Endothelial cell of umbilical vein (primary cell): ENCODE measurements around the gene BNC1. TPM values are rescaled to one million over a fixed set of nuclear protein-coding genes. Genes with fewer than 3 reads are reported as not detected.

Experiments
- BruUV-seq: library from RNA; stranded (reverse); fragments of 400-500 nt; replicated peaks from 2 replicates; lab custom pipeline; 2021; lab: Mats Ljungman, UMichigan
- CTCF ChIA-PET: fragments of 300-600, 350-600 bp; sonication (Branson Sonifier 250); formaldehyde crosslinking; loops from one replicate; lab custom pipeline; 2021; ENCODE audit warnings: antibody characterized with exemption, inconsistent platforms; lab: Charles Lee
- POLR2A ChIA-PET: fragments of 300-600, 350-600 bp; sonication (Branson Sonifier 250); formaldehyde crosslinking; loops from one replicate; lab custom pipeline; 2021; ENCODE audit warnings: antibody characterized with exemption, inconsistent platforms; lab: Charles Lee
- DNase-seq: peaks from one replicate; pipeline ENCODE4 v3.0.0-alpha.2; 2011; ENCODE audit warnings: low read depth, low spot score
- FAIRE-seq: peaks from 2 replicates; lab custom pipeline; 2011; peaks lifted over from hg19 to GRCh38; lab: Jason Lieb, UNC
- H2AFZ ChIP-seq: 2 replicates; pipeline ENCODE4 v1.6.0; 2012; ENCODE audit warnings: low read depth, low read length, control low read depth, inconsistent platforms
- H3K27ac ChIP-seq: 2 replicates; pipeline ENCODE4 v1.5.1; 2011; ENCODE audit warnings: low read depth, mild to moderate bottlenecking, control low read depth, low read length, moderate library complexity; ENCODE audit not compliant: insufficient read depth
- H3K27me3 ChIP-seq, 2 experiments: 2 replicates each; pipeline versions ENCODE4 v1.6.0 to v1.6.1; 2011; ENCODE audit warnings: low read length in 2 of 2, mixed read lengths in 1 of 2; ENCODE audit not compliant: control insufficient read depth in 2 of 2, insufficient read depth in 2 of 2
- H3K36me3 ChIP-seq, 2 experiments: 2 replicates in 1 of 2; 3 replicates in 1 of 2; pipeline ENCODE4 v1.5.1; 2011; ENCODE audit warnings: low read length in 2 of 2, mild to moderate bottlenecking in 1 of 2, moderate library complexity in 1 of 2; ENCODE audit not compliant: control insufficient read depth in 2 of 2, insufficient read depth in 2 of 2; ENCODE audit errors: extremely low read depth in 1 of 2
- H3K4me1 ChIP-seq: 3 replicates; pipeline ENCODE4 v1.5.1; 2011; ENCODE audit warnings: mild to moderate bottlenecking, low read length; ENCODE audit not compliant: control insufficient read depth, insufficient read depth; ENCODE audit errors: extremely low read depth
- H3K4me2 ChIP-seq: 2 replicates; pipeline ENCODE4 v1.6.1; 2011; ENCODE audit warnings: low read length, control low read depth, mixed read lengths; ENCODE audit not compliant: insufficient read depth
- H3K4me3 ChIP-seq, 3 experiments: fragments of 200-600 bp in 1 of 3; sonication (generic), shearing (Covaris generic) in 1 of 3; replicated peaks in 1 of 3; 2 replicates each; pipeline ENCODE4 v1.5.1; 2011 to 2016; ENCODE audit warnings: control low read depth in 3 of 3, low read length in 3 of 3, mild to moderate bottlenecking in 2 of 3, inconsistent platforms in 1 of 3, low read depth in 1 of 3, moderate library complexity in 1 of 3; ENCODE audit not compliant: insufficient read depth in 1 of 3
- H3K79me2 ChIP-seq: 2 replicates; pipeline ENCODE4 v1.6.0; 2012; ENCODE audit warnings: low read length, inconsistent platforms; ENCODE audit not compliant: control insufficient read depth, insufficient read depth
- H3K9ac ChIP-seq: replicated peaks from 2 replicates; pipeline ENCODE3; 2011; ENCODE audit warnings: low read length, control low read depth; ENCODE audit not compliant: insufficient read depth; ENCODE audit errors: extremely low read depth
- H3K9me1 ChIP-seq: replicated peaks from 3 replicates; pipeline ENCODE4 v1.6.0; 2011; ENCODE audit warnings: mild to moderate bottlenecking, low read length; ENCODE audit not compliant: control insufficient read depth, insufficient read depth; ENCODE audit errors: extremely low read depth
- H3K9me3 ChIP-seq: replicated peaks from 2 replicates; pipeline ENCODE4 v1.5.1; 2012; ENCODE audit warnings: low read length, inconsistent platforms; ENCODE audit not compliant: control insufficient read depth, insufficient read depth
- H4K20me1 ChIP-seq: replicated peaks from 2 replicates; pipeline ENCODE3; 2011; ENCODE audit warnings: mild to moderate bottlenecking, low read length; ENCODE audit not compliant: control insufficient read depth, insufficient read depth; ENCODE audit errors: extremely low read depth
- CTCF ChIP-seq, 2 donors: IDR thresholded peaks; 1 replicate in 1 of 2; 2 replicates in 1 of 2; pipeline ENCODE4 v1.5.1; 2011; ENCODE audit warnings: low read length in 2 of 2, mild to moderate bottlenecking in 2 of 2, moderate library complexity in 2 of 2, control low read depth in 1 of 2, inconsistent platforms in 1 of 2, low read depth in 1 of 2; ENCODE audit not compliant: insufficient read depth in 1 of 2; ENCODE audit errors: extremely low read depth in 1 of 2
- EZH2 ChIP-seq: IDR thresholded peaks from 2 replicates; pipeline ENCODE4 v1.6.1; 2012; ENCODE audit warnings: borderline replicate concordance, low read depth, mild to moderate bottlenecking, moderate library complexity, low read length, inconsistent platforms; ENCODE audit not compliant: severe bottlenecking
- FOS ChIP-seq: IDR thresholded peaks from 2 replicates; pipeline ENCODE4 v1.6.1; 2011; ENCODE audit warnings: mild to moderate bottlenecking, low read length, moderate library complexity, borderline replicate concordance; ENCODE audit not compliant: insufficient read depth
- GATA2 ChIP-seq: IDR thresholded peaks from 2 replicates; pipeline ENCODE4 v1.7.0; 2011; ENCODE audit warnings: low read depth, mild to moderate bottlenecking, moderate library complexity, mixed read lengths, low read length; ENCODE audit not compliant: insufficient read length, insufficient read depth
- JUN ChIP-seq: IDR thresholded peaks from 2 replicates; pipeline ENCODE4 v1.6.1; 2011; ENCODE audit warnings: borderline replicate concordance, low read depth; ENCODE audit not compliant: insufficient read length, insufficient read depth
- MAX ChIP-seq: IDR thresholded peaks from 2 replicates; pipeline ENCODE4 v1.6.1; 2011; ENCODE audit not compliant: insufficient read depth, insufficient read length
- MYC ChIP-seq: IDR thresholded peaks from one replicate; pipeline ENCODE4 v1.6.1; 2011; ENCODE audit warnings: mild to moderate bottlenecking, low read depth, low read length
- POLR2A ChIP-seq: IDR thresholded peaks from 2 replicates; pipeline ENCODE4 v1.6.1; 2012; ENCODE audit warnings: low read depth, mild to moderate bottlenecking, control low read depth, low read length
- POLR2AphosphoS5 ChIP-seq: IDR thresholded peaks from 2 replicates; pipeline ENCODE4 v1.6.1; 2012; ENCODE audit warnings: low read depth, mild to moderate bottlenecking, control low read depth, low read length, moderate library complexity; ENCODE audit not compliant: insufficient read depth
- dilution Hi-C: fragments of 300-500 bp; cut with MboI; formaldehyde crosslinking; loops from one replicate; pipeline ENCODE4 v1.15.0; 2019; ENCODE audit warnings: low sequenced_read_pairs; ENCODE audit not compliant: extremely low pct_ligation_motif_present
- intact Hi-C: fragments of 100-400 bp; cut with micrococcal nuclease; formaldehyde crosslinking; loops from one replicate; pipeline ENCODE4 v1.10.0; 2022
- polyA plus RNA-seq, 4 experiments: library from polyadenylated mRNA; depleted of rRNA in 3 of 4; stranded (reverse) in 3 of 4; unstranded in 1 of 4; fragments of >200 nt; gene quantifications; 2 replicates each; pipeline versions ENCODE4 v1.2.1 to v1.2.3, GENCODE V29; 2011 to 2012; ENCODE audit warnings: missing spikeins in 1 of 4
- total RNA-seq: library from RNA; stranded (reverse); gene quantifications from 2 replicates; pipeline ENCODE4 v1.2.3, GENCODE V29; 2021

The BNC1 gene
- total and polyA plus RNA-seq, 2 donors (not counting 3 experiments of a cell fraction or from before 2014, with no cell fraction given), result 3.4 to 3.9 TPM

GRCh38 chr15:83206526-83207008 lies 77.9 kb downstream of the BNC1 start:
- CTCF ChIA-PET, result interaction anchor here (0.8 to 2.6 kb wide), 9 partner anchors 9 to 195 kb away, joined by 3 to 14 read pairs (median 3); partner anchors contain the start of gene C15orf40
- Histone ChIP-seq H3K79me2 (peaks cover 56% of the 10 kb centered on the region), H3K9ac (peak overlapping the region; percentile 96), H3K4me2 (peak overlapping the region; percentile 97), H3K27ac (peak overlapping the region; percentile 95), H3K27me3 (no peaks in the 10 kb centered on the region), H4K20me1 (peaks cover 8% of the 10 kb centered on the region), H2AFZ (peak overlapping the region; percentile 15), H3K36me3 (no peaks in the 10 kb centered on the region), H3K9me1 (no peaks in the 10 kb centered on the region), H3K4me3 (peak overlapping the region; percentile 91 to 95 (median 93)), H3K4me1 (peaks cover 39% of the 10 kb centered on the region), H3K9me3 (no peaks in the 10 kb centered on the region)
- dilution Hi-C loops (no loop called here), intact Hi-C loops (loop anchor here (1.0 to 5.0 kb wide), 10 partner anchors 42 to 1160 kb away; partner anchors contain the start of genes BTBD1, C15orf40, MEX3B and RPS17)
- no peak for DNase-seq
- no TSS peak for BruUV-seq
- FAIRE-seq, result no peak
- POLR2A ChIA-PET, result interaction anchor here (1.8 kb wide), 1 partner anchor 42 kb away, joined by 5 read pairs; no protein-coding TSS in a partner anchor
- no peak for TF ChIP-seq JUN
- TF ChIP-seq EZH2, result no peak
- no peak for TF ChIP-seq MYC
- TF ChIP-seq CTCF (IDR thresholded peaks at IDR 0.05; ENCODE audit: extremely low read depth in 1 of 2, insufficient read depth in 1 of 2, low read depth in 1 of 2, low read length in 2 of 2), result no peak
- TF ChIP-seq POLR2A, result no peak
- TF ChIP-seq POLR2AphosphoS5, result no peak
- TF ChIP-seq FOS, result no peak
- TF ChIP-seq MAX, result no peak
- TF ChIP-seq GATA2, result no peak

Other genes starting within 250 kb of the BNC1 start
- 56.9 and 58.0 TPM in 2 replicates for gene BTBD1, start 217.4 kb downstream of the BNC1 start, total RNA-seq
- gene BTBD1, start 217.4 kb downstream of the BNC1 start, polyA plus RNA-seq, result 28.0 and 30.8 TPM in 2 replicates
- gene TM6SF1, start 177.0 kb downstream of the BNC1 start, total RNA-seq, result 26.5 and 26.8 TPM in 2 replicates
- gene TM6SF1, start 177.0 kb downstream of the BNC1 start, polyA plus RNA-seq, result 33.0 and 38.0 TPM in 2 replicates
- 155 and 156 TPM in 2 replicates for gene HDGFL3, start 76.8 kb downstream of the BNC1 start, total RNA-seq
- 10.9 and 20.2 TPM in 2 replicates for gene HDGFL3, start 76.8 kb downstream of the BNC1 start, polyA plus RNA-seq
- not detected in 2 replicates for gene SH3GL3, start 162.7 kb upstream of the BNC1 start, total RNA-seq
- gene SH3GL3, start 162.7 kb upstream of the BNC1 start, polyA plus RNA-seq, result not detected in 2 replicates